ENCODE data around the gene MT1M.
"Not testable (repeated sequence)": the region's sequence is repeated elsewhere in the genome, so short reads cannot be mapped to it uniquely, and the experiment has no call there.

MT1M gene

DNA sequence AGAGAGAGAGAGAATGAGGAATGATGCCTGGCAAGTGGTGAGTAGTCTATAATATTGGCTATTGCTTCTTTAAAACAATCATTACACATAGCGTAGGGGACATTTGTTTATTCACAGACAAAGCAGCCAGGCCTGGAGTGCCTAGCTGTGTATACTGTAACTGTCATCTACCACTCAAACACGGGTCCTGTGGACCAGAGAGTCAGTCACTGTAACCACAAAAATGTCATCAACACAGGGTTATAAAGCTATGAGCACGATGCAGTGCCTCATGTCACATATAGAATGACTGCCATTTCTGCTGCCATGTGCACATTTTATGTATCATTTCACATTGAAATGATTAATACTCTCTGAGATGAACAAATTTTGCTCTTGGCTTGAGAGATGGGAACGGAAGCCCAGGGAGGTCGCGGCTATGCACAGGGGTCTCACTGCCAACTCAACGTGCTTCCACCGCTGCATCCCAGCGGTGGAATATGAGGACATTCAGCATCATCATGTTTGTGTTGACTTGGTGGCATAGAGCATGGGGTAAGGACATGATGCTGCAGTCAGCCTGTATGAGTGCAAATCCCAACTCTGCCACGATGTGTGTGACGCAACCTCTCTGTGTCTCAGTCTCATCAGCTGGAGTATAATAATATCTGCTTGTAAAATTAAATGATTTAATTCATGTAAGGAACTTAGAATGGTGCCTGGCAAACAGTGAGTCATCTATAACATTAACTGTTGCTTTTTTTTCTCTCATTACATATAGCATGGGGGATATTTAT lies 40.5 kb downstream of the MT1M start:
- Histone ChIP-seq H3K27ac (no peak overlapping the region), H3K9ac (ENCODE audit: insufficient read length) (no peak overlapping the region), H3K9me3 (ENCODE audit: low read depth, low read length) (no peaks in the 10 kb centered on the region), H3K4me3 (no peak overlapping the region), H3K36me3 (ENCODE audit: insufficient read depth, low read length) (no peaks in the 10 kb centered on the region)
- DNase-seq (ENCODE audit: low read depth, low spot score) = no peak
- TF ChIP-seq EZH2 (IDR thresholded peaks at IDR 0.05) = no peak
- TF ChIP-seq FOXP2 (optimal IDR thresholded peaks at IDR 0.05; ENCODE audit: control extremely low read depth, extremely low read length, insufficient read depth) = no peak
- TF ChIP-seq POLR2AphosphoS5 (IDR thresholded peaks at IDR 0.05; ENCODE audit: borderline replicate concordance, low read depth, low read length) = no peak

- no peak overlapping the region for H3K9ac ChIP-seq (ENCODE audit: insufficient read length)
- no peaks in the 10 kb centered on the region for H3K36me3 ChIP-seq (ENCODE audit: insufficient read depth, low read length)
- H3K4me3 ChIP-seq = no peak overlapping the region
- no peak for TF ChIP-seq POLR2AphosphoS5 (IDR thresholded peaks at IDR 0.05; ENCODE audit: borderline replicate concordance, low read depth, low read length)
- TF ChIP-seq EZH2 (IDR thresholded peaks at IDR 0.05) = no peak
- TF ChIP-seq FOXP2 (optimal IDR thresholded peaks at IDR 0.05; ENCODE audit: control extremely low read depth, extremely low read length, insufficient read depth) = no peak
- H3K27ac ChIP-seq = no peak overlapping the region
- H3K9me3 ChIP-seq (ENCODE audit: low read depth, low read length) = no peaks in the 10 kb centered on the region
- no peak for DNase-seq (ENCODE audit: low read depth, low spot score)
These were observed 41.5 kb downstream of the MT1M start for GRCh38 chr16:56673921-56674320.

DNA sequence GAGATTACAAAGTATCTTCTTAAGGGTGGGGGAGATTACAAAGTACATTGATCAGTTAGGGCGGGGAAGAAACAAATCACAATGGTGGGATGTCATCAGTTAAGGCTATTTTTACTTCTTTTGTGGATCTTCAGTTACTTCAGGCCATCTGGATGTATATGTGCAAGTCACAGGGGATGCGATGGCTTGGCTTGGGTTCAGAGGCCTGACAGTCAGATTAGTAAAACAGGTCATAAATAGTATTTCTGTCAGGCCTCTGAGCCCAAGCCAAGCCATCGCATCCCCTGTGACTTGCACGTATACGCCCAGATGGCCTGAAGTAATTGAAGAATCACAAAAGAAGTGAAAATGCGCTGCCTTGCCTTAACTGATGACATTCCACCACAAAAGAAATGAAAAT lies 42.1 kb downstream of the MT1M start:
- DNase-seq (ENCODE audit: low read depth, low spot score); H3K27ac ChIP-seq; H3K9me3 ChIP-seq (ENCODE audit: low read depth, low read length); H3K9ac ChIP-seq (ENCODE audit: insufficient read length); H3K4me3 ChIP-seq; H3K36me3 ChIP-seq (ENCODE audit: insufficient read depth, low read length): not testable (repeated sequence)

DNA sequence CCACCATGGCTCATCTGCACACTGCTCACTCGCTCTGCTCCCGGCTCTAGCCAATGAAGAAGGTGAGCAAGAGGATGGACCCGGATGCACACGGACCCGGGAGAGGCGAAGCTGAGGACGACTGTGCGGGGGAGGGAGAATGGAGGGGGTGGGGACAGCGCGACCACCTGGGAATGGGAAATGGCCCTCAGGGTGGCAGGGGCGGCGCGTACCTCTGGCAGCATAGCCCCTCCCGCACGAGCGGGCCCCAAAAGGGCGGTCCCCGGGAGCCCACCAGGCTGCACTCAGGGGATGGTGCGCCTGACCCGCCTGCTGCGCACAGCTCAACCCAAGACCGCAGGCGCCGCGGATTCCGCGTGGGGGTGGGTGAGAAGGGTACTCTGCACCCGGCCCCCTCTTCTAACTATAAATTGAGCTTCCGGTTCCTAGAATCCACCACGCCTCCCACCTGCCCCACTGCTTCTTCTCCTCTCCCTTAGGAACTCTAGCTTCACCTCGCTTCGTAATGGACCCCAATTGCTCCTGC lies 43.3 kb downstream of the MT1M start:
- Histone ChIP-seq H3K9me3 (ENCODE audit: low read depth, low read length) (no peaks in the 10 kb centered on the region), H3K9ac (ENCODE audit: insufficient read length) (no peak overlapping the region), H3K4me3 (no peak overlapping the region), H3K36me3 (ENCODE audit: insufficient read depth, low read length) (no peaks in the 10 kb centered on the region), H3K27ac (no peak overlapping the region)
- DNase-seq (ENCODE audit: low read depth, low spot score) = no peak
- TF ChIP-seq POLR2AphosphoS5 (IDR thresholded peaks at IDR 0.05; ENCODE audit: borderline replicate concordance, low read depth, low read length) (no peak), FOXP2 (optimal IDR thresholded peaks at IDR 0.05; ENCODE audit: control extremely low read depth, extremely low read length, insufficient read depth) (no peak), EZH2 (IDR thresholded peaks at IDR 0.05) (no peak)

GRCh38 chr16:56677474-56677873 lies 45.0 kb downstream of the MT1M start:
- H3K9me3 ChIP-seq (ENCODE audit: low read depth, low read length) = no peaks in the 10 kb centered on the region
- TF ChIP-seq POLR2AphosphoS5 (IDR thresholded peaks at IDR 0.05; ENCODE audit: borderline replicate concordance, low read depth, low read length) (no peak), EZH2 (IDR thresholded peaks at IDR 0.05) (no peak), FOXP2 (optimal IDR thresholded peaks at IDR 0.05; ENCODE audit: control extremely low read depth, extremely low read length, insufficient read depth) (no peak)
- DNase-seq (ENCODE audit: low read depth, low spot score) = no peak
- H3K36me3 ChIP-seq (ENCODE audit: insufficient read depth, low read length) = no peaks in the 10 kb centered on the region
- no peak overlapping the region for H3K9ac ChIP-seq (ENCODE audit: insufficient read length)
- H3K27ac ChIP-seq = no peak overlapping the region
- no peak overlapping the region for H3K4me3 ChIP-seq

GRCh38 chr16:56679078-56679730 lies 46.7 kb downstream of the MT1M start:
- TF ChIP-seq FOXP2 (optimal IDR thresholded peaks at IDR 0.05; ENCODE audit: control extremely low read depth, extremely low read length, insufficient read depth) = no peak
- no peak for TF ChIP-seq POLR2AphosphoS5 (IDR thresholded peaks at IDR 0.05; ENCODE audit: borderline replicate concordance, low read depth, low read length)
- no peak for TF ChIP-seq EZH2 (IDR thresholded peaks at IDR 0.05)
- H3K27ac ChIP-seq = no peak overlapping the region
- H3K9ac ChIP-seq (ENCODE audit: insufficient read length) = no peak overlapping the region
- no peaks in the 10 kb centered on the region for H3K9me3 ChIP-seq (ENCODE audit: low read depth, low read length)
- H3K36me3 ChIP-seq (ENCODE audit: insufficient read depth, low read length) = no peaks in the 10 kb centered on the region
- no peak for DNase-seq (ENCODE audit: low read depth, low spot score)
- H3K4me3 ChIP-seq = no peak overlapping the region

DNA sequence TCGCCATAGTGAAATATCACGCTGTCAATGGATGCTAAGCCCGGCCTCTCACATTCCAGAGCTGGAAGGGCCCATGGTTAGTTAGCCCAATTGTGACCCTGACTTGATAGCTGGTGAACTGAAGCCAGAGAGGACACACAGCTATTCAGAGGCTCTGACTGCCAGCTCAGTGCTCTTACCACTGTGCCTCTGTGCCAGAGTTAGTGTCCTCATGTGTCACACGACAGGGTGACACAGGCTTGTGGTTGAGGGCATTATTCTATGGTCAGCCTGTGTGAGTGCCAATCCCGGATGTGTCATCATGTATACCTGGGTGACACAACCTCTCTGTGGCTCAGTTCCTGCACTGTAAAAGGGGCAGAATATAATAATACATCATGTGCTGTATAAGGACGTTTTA lies 47.4 kb downstream of the MT1M start:
- H3K4me3 ChIP-seq = no peak overlapping the region
- no peak overlapping the region for H3K27ac ChIP-seq
- DNase-seq (ENCODE audit: low read depth, low spot score) = no peak
- no peak overlapping the region for H3K9ac ChIP-seq (ENCODE audit: insufficient read length)
- no peaks in the 10 kb centered on the region for H3K9me3 ChIP-seq (ENCODE audit: low read depth, low read length)
- no peaks in the 10 kb centered on the region for H3K36me3 ChIP-seq (ENCODE audit: insufficient read depth, low read length)
- TF ChIP-seq POLR2AphosphoS5 (IDR thresholded peaks at IDR 0.05; ENCODE audit: borderline replicate concordance, low read depth, low read length) = no peak
- TF ChIP-seq FOXP2 (optimal IDR thresholded peaks at IDR 0.05; ENCODE audit: control extremely low read depth, extremely low read length, insufficient read depth) = no peak
- TF ChIP-seq EZH2 (IDR thresholded peaks at IDR 0.05) = no peak

DNA sequence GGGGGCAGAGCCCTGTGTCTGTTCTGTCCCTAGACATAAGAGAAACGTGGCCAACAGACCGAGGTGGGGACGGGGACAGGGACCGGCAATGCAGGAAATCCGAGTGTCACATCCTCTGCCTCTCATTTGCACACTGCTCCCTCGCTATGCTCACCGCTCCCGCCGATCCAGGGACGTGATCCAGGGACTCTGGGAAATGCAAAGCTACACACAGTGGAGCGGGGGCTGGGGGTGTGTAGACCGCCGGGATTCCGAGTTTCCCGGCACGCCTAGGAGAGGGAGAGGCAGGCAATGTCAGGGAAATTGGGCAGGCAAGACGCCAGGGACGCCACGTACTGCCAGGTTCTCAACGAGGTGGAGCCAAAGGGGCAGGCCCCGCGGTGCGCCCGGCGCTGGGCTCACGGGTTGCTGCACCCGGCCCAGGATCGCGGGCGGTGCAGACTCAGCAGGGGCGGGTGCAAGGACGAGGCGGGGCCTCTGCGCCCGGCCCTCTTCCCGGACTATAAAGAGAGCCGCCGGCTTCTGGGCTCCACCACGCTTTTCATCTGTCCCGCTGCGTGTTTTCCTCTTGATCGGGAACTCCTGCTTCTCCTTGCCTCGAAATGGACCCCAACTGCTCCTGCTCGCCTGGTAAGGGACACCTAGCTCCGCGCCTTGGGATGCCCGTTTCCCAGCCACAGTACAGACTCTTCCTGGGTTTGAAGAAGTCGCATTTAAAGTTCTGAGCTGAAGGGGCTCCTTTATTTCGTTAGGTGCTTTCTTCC lies 49.7 kb downstream of the MT1M start, which contains the start of gene MT1X:
Gene MT1X, plus strand, starts transcription at position 532 of the 764 bp plus-strand sequence. Its CDS starts 71 bp downstream, at position 603.
- no peaks in the 10 kb centered on the region for H3K9me3 ChIP-seq (ENCODE audit: low read depth, low read length)
- no peak for DNase-seq (ENCODE audit: low read depth, low spot score)
- H3K9ac ChIP-seq (ENCODE audit: insufficient read length) = peak within 1 kb of the TSS; percentile 54
- no peak within 1 kb of the TSS for H3K27ac ChIP-seq
- TF ChIP-seq FOXP2 (optimal IDR thresholded peaks at IDR 0.05; ENCODE audit: control extremely low read depth, extremely low read length, insufficient read depth) = no peak
- TF ChIP-seq POLR2AphosphoS5 (IDR thresholded peaks at IDR 0.05; ENCODE audit: borderline replicate concordance, low read depth, low read length) = peak; percentile 80
- TF ChIP-seq EZH2 (IDR thresholded peaks at IDR 0.05) = no peak
- H3K36me3 ChIP-seq (ENCODE audit: insufficient read depth, low read length) = no peaks in the 10 kb centered on the region
- H3K4me3 ChIP-seq = peak within 1 kb of the TSS; percentile 72
